ENCODE data around the gene FCN2.

- TF ChIP-seq CTCF (IDR thresholded peaks at IDR 0.05) = no peak
- no peak for TF ChIP-seq ZFX (IDR thresholded peaks at IDR 0.05; ENCODE audit: borderline replicate concordance)
Observed at GRCh38 chr9:134896834-134897583, 16.4 kb downstream of the FCN2 start.
